ENCODE results near the gene RPL39. TPM values are rescaled to one million over a fixed set of nuclear protein-coding genes. Genes with fewer than 3 reads are reported as not detected.
"Not testable (repeated sequence)": the region's sequence is repeated elsewhere in the genome, so short reads cannot be mapped to it uniquely, and the experiment has no call there.

Gene RPL39
- total and polyA plus RNA-seq, 7 donors = 1,072 to 6,099 (median 1,581) TPM

GRCh38 chrX:119817130-119817690, 25.8 kb upstream of the RPL39 start:
- TF ChIP-seq, protein P1, sequence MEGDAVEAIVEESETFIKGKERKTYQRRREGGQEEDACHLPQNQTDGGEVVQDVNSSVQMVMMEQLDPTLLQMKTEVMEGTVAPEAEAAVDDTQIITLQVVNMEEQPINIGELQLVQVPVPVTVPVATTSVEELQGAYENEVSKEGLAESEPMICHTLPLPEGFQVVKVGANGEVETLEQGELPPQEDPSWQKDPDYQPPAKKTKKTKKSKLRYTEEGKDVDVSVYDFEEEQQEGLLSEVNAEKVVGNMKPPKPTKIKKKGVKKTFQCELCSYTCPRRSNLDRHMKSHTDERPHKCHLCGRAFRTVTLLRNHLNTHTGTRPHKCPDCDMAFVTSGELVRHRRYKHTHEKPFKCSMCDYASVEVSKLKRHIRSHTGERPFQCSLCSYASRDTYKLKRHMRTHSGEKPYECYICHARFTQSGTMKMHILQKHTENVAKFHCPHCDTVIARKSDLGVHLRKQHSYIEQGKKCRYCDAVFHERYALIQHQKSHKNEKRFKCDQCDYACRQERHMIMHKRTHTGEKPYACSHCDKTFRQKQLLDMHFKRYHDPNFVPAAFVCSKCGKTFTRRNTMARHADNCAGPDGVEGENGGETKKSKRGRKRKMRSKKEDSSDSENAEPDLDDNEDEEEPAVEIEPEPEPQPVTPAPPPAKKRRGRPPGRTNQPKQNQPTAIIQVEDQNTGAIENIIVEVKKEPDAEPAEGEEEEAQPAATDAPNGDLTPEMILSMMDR (IDR thresholded peaks at IDR 0.05) = no peak
- Histone ChIP-seq H3K27ac (no peak overlapping the region), H3K9me3 (no peaks in the 10 kb centered on the region), H3K36me3 (ENCODE audit: insufficient read depth in 1 of 2, low read depth in 1 of 2) (no peaks in the 10 kb centered on the region), H3K4me3 (no peak overlapping the region), H3K4me1 (no peaks in the 10 kb centered on the region), H3K27me3 (ENCODE audit: insufficient read depth in 3 of 3, low read length in 2 of 3) (no peaks in the 10 kb centered on the region)
- WGBS, 3 donors = 78 to 84% (median 84%) methylated on average over 6 of the region's 6 CpGs
- DNase-seq = no peak
- ATAC-seq = no peak
- intact Hi-C loops (cut with DNase I) = no loop called here

DNA sequence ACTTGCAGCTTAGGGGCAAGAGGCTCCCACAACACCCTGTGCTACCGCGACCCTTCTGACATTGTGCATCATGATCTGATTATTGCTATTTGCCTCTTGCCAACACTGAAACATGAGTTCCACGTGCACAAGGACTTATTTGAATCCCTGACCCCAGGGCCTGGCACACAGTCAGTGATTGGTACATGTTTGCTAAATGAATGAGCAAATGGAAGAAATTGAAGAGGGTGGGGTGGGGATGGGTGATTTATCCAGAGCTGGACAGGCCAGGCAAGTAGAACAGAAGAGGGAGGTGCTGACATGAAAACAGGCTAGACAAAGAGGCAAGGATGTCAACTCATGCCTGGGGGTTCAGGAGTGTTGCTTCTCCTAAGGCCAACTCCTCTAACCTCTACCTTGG, 24.9 kb upstream of the RPL39 start:
- TF ChIP-seq, protein P1 (IDR thresholded peaks at IDR 0.05) = no peak
- no peaks in the 10 kb centered on the region for H3K4me1 ChIP-seq
- no peaks in the 10 kb centered on the region for H3K27me3 ChIP-seq (ENCODE audit: insufficient read depth in 3 of 3, low read length in 2 of 3)
- H3K27ac ChIP-seq = no peak overlapping the region
- 65 to 83% (median 70%) methylated on average over 3 of the region's 3 CpGs for WGBS, 3 donors
- no peaks in the 10 kb centered on the region for H3K36me3 ChIP-seq (ENCODE audit: insufficient read depth in 1 of 2, low read depth in 1 of 2)
- H3K4me3 ChIP-seq = no peak overlapping the region
- DNase-seq = no peak
- ATAC-seq = no peak
- H3K9me3 ChIP-seq = no peaks in the 10 kb centered on the region
- intact Hi-C loops (cut with DNase I) = no loop called here

DNA sequence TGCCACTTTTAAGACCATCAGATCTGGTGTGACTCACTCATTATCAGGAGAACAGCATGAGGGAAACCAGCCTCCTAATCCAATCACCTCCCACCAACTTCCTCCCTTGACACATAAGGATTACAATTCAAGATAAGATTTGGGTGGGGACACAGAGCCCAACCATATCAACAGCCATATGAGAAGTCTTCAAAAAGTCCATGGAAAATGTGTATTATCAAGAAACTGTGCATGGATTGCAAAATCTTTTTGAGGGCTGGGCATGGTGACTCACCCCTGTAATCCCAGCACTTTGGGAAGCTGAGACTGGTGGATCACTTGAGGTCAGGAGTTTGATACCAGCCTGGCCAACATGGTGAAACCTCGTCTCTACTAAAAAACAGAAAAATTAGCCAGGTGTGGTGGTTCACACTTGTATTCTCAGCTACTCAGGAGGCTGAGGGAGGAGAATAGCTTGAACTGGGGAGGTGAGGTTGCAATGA, 17.8 kb upstream of the RPL39 start:
- H3K4me3 ChIP-seq = no peak overlapping the region
- DNase-seq = no peak
- no peaks in the 10 kb centered on the region for H3K36me3 ChIP-seq (ENCODE audit: insufficient read depth in 1 of 2, low read depth in 1 of 2)
- no peak for ATAC-seq
- WGBS, 3 donors = 63 to 88% (median 80%) methylated on average over 1 of the region's 1 CpG
- intact Hi-C loops (cut with DNase I) = no loop called here
- H3K4me1 ChIP-seq = no peaks in the 10 kb centered on the region
- TF ChIP-seq, protein P1 (IDR thresholded peaks at IDR 0.05) = no peak
- H3K27ac ChIP-seq = no peak overlapping the region
- H3K27me3 ChIP-seq (ENCODE audit: insufficient read depth in 3 of 3, low read length in 2 of 3) = no peaks in the 10 kb centered on the region
- no peaks in the 10 kb centered on the region for H3K9me3 ChIP-seq

GRCh38 chrX:119808461-119808860, 17.0 kb upstream of the RPL39 start:
- H3K27me3 ChIP-seq (ENCODE audit: insufficient read depth in 3 of 3, low read length in 2 of 3); H3K9me3 ChIP-seq; H3K4me3 ChIP-seq; H3K4me1 ChIP-seq; H3K27ac ChIP-seq; DNase-seq; ATAC-seq; intact Hi-C loops (cut with DNase I); H3K36me3 ChIP-seq (ENCODE audit: insufficient read depth in 1 of 2, low read depth in 1 of 2): not testable (repeated sequence)
- 55% methylated on average over 2 of the region's 4 CpGs; no CpG with 5 or more reads in 2 of the 3 donors for WGBS, 3 donors

DNA sequence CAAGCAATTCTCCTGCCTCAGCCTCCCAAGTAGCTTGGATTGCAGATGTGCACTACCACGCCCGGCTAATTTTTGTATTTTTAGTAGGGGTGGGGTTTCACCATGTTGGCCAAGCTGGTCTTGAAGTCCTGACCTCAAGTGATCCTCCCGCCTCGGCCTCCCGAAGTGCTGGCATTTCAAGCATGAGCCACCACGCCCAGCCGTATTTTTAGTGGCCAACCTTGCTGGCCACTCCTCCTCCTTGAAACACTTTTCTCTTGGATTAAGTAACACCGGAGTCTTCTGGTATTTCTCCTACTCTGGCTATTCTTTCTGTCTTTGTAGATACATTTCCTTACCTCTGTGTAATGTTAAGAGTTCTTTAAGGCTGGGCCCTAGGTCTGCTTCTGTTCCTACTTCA, 11.1 kb upstream of the RPL39 start:
- TF ChIP-seq, protein P1 (IDR thresholded peaks at IDR 0.05) = no peak
- Histone ChIP-seq H3K4me1 (no peaks in the 10 kb centered on the region), H3K27me3 (ENCODE audit: insufficient read depth in 3 of 3, low read length in 2 of 3) (no peaks in the 10 kb centered on the region), H3K27ac (no peak overlapping the region), H3K36me3 (ENCODE audit: insufficient read depth in 1 of 2, low read depth in 1 of 2) (no peaks in the 10 kb centered on the region), H3K9me3 (no peaks in the 10 kb centered on the region), H3K4me3 (no peak overlapping the region)
- DNase-seq (no peak), ATAC-seq (no peak)
- intact Hi-C loops (cut with DNase I) = no loop called here
- WGBS, 3 donors = 83 to 91% (median 88%) methylated on average over 8 of the region's 8 CpGs

Measured in psoas muscle (tissue), 8 donors.